Endothelial cell of hepatic sinusoid (primary cell): ENCODE results near the gene CBLIF.
"Not testable (repeated sequence)": the region's sequence is repeated elsewhere in the genome, so short reads cannot be mapped to it uniquely, and the experiment has no call there.

Experiments used
- in situ Hi-C: cut with HindIII; loops from 2 replicates; pipeline ENCODE4 v1.10.0; 2017; ENCODE audit warnings: low sequenced_read_pairs

Gene CBLIF

DNA sequence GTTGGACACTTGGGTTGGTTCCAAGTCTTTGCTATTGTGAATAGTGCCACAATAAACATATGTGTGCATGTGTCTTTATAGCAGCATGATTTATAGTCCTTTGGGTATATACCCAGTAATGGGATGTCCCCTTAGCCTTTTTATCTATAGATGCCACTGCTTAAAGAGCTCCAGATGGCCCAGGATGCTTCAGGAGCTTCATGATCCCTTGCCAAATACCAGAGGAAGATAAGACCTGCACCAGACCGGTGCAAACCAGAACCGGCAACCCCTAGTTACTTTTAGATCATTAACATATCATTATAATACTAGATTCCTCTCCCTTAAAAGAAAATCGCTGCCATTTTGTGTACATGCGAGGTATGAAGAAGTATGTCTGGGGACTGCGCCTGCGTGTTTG lies 3.1 kb upstream of the CBLIF start:
- in situ Hi-C loops: not testable (repeated sequence)

DNA sequence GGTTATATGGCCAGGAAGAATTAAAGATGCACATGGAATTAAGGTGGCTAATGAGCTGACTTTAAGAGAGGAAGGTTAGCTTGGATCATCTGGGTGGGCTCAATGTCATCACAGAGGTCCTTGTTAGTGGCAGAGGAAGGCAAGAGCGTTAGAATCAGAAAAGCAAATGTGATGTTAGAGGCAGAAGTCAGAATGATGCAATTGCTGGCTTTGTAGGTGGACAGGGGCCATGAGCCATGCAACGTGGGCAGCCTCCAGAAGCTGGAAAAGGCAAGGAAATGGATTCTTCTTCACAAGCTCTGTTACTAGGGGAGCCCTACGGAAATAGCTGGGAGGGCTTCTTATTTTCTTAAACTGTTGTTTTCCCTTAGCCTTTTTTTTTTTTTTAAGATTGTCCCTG lies 2.3 kb upstream of the CBLIF start:
- in situ Hi-C loops: no loop called here

DNA sequence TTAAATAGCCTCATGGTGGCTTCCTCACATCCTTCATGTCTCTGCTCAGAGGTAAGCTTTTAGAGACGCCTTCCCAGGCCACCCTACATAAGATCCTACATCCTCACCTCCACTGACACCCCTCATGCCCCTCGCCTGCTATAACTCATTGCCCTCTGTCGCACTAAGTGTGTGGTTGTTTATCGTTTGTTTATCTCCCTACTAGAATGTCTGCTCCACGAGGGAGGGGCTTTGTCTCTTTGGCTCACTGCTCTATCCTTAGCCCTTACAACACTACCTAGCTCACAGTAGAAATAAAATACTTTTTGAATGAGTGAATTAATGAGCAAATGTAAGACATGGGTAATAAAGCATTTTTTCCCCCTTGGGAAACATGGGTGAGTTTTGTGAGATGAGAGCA lies 1.3 kb upstream of the CBLIF start:
- in situ Hi-C loops: no loop called here

DNA sequence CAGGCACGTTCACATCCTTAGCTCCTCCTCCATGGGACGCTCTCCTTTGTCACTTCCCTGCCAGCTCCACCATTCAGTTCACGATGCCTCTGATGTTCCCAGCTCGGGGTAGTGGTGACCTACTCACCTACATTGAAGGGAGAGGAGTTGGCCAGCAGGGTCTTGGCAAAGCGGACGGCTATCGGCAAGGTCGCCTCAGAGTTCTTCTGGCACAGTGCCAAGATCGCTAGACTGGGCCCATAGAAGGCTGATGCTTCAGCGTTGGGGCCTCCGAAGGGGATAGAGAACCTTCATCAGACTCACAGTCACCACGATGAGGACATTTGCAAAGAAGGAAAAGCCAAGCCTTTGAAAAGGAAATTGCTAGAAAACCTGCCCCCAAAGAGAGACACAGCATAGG lies 3.0 kb downstream of the CBLIF start:
- in situ Hi-C loops: no loop called here

DNA sequence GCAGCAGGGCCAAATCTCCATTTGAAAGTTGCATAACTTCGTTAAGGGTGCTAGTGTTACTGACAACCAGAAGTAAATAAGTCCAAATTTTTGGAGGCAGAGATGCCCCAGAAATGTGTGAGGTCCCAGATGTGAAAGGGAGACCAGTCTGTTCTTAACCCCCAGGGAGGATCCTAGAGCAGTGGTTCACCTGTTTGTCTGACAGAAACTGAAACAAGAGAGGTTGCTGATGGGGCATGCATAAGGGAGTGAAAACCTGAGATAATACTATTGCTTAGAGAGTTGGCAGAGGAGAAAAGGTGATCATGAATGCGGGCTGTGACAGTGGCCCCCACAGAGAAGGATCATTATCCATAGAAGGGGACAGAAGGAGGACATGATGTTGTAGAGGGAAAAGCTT lies 3.8 kb downstream of the CBLIF start:
- in situ Hi-C loops: no loop called here

DNA sequence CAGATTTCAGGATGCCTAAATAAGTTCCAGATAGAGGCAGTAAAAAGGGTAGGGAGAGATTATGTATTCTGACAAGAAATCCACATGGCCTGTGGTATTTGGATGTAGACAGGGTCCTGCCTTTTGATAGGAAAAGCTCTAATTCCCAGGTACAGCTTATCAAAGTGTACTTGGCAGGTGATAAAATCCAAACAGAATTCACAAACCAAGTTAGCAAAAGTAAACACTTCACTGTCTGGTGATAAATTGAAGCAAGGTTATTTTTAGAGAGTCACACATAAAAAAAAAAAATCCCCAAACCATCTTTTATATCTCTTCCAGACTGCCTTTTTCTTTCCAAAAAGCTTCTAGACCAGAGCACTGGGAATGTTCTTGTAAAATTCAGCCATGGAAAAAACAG lies 5.7 kb downstream of the CBLIF start:
- in situ Hi-C loops: no loop called here

DNA sequence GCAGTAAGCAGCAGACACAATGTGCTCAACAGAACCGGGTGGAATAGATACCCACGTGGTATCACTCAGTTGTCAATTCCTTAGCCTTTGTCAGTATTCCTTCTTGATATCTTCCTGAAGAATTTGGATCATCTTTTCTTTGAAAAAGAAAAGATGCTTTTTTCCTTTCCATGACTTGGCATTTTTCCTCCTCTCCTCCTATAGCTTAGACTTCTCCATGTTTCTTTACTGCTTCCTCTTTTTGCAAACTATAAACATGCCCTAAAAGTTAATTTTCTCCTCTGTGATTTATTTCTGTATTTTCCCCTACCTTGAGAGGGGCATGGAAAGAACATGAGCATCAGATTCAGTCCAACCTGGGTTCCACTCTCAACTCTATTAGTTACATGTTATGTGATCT lies 11.7 kb downstream of the CBLIF start:
- in situ Hi-C loops: no loop called here

DNA sequence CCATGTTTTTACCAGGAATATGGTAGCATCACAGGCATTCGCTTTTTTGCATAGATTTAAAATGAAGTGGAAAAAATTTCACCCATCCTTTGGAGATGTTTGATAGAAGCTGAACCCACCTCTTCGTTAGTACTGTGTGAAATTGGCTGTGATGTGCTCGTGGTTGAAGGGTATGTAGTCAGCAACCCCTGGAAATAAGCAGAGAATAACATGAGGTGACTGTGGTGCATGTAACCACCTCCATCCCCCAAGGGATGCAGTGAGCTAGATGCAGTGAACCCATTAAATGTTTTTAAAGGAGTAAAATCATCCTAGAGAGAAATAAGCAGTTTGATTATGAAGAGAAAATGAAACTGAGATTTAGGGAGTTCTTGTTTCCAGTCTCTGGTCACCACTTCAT lies 15.9 kb downstream of the CBLIF start:
- in situ Hi-C loops: loop anchor here (5.0 kb wide), 1 partner anchor 68 kb away; no protein-coding TSS in a partner anchor

DNA sequence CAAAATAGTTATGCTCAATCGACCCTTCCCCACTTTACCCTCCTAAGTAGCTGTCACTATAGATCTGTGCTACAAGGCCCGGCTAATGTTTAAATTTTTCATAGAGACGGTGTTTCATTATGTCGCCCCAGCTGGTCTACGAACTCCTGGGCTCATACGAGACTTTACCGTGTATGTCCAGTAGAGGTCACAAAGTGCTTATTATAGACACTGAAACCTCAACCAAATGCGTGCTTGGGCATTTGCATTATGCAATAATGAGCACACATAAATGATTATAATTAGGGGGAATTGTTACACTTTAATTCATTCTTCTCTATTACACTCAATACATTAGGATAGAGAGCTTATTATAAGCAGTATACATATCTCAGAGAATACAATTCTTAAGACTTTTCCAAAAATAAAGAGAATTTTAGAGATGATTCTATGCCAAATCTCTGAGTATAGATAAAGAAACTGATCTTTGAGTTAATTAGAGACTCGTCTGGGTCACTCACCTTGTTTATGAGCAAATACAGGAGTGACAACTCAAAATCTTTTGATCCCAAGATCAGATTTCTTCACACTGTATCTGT lies 22.2 kb downstream of the CBLIF start:
- in situ Hi-C loops: no loop called here

DNA sequence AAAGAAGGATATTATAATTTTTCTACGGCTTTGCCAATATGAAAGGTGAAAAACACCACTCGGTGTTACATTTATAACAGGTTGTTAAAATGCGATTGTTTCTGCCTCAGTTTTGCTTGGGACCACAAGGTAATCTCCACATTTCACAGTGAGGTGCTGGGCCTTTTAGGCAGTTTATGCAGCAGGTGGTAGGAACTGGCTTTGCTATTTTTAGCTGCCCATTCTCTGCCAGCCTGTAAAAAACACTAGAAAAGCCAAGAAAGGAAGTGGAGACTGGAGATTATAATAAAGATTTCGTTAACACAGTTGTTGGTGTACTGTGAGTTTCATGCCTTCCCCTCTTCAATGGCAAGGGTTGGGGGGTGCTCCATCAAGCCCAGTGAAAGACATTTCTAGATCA lies 26.7 kb downstream of the CBLIF start:
- in situ Hi-C loops: no loop called here

DNA sequence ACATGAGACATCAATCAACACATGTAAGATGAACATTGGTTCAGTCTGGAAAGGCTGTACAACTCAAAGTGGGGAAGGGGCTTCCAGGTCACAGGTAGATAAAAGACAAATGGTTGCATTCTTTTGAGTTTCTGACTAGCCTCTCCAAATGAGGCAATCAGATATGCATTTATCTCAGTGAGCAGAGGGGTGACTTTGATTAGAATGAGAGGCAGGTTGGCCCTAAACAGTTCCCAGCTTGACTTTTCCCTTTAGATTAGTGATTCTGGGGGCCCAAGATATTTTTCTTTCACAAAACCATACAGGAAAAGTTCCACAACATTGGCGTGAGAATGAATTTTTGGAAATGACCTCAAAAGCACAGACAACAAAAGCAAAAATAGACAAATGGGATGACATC lies 28.9 kb downstream of the CBLIF start:
- in situ Hi-C loops: not testable (repeated sequence)

DNA sequence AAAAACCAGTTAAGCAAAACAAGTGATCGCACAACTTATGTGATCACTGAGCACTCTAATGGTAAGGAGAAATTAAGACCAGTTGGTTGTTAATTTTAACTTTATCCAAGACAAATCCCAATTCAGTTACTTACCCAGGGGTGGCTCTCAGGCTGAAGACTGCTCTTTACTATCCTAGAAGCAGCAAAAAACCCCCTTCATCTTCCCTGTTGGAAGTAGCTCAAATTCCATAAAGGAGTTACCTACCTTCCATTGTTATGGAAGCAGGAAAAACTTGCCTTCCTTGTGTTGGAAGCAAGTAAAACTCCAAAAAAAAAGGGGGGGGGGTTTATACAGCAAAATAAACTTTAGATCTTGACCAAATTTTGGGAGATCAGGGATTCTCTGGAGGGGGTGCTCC lies 29.5 kb downstream of the CBLIF start:
- in situ Hi-C loops: no loop called here

DNA sequence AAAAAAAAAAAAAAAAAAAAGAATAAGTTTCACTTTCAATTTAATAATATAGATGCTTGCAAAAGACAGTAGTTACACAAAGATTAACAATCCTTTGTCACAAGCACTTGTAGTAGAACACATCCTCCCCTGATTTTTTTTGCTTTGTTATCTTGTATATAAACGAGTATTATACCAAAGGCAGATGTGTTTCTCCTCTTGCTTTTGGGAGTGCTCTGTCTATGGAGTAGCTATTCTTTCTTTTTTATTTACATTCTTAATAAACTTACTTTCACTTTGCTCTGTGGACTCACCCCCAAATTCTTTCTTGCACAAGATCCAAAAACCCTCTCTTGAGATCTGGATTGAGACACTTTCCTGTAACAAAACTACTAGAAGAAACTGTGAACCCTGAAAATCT lies 31.3 kb downstream of the CBLIF start:
- in situ Hi-C loops: no loop called here

DNA sequence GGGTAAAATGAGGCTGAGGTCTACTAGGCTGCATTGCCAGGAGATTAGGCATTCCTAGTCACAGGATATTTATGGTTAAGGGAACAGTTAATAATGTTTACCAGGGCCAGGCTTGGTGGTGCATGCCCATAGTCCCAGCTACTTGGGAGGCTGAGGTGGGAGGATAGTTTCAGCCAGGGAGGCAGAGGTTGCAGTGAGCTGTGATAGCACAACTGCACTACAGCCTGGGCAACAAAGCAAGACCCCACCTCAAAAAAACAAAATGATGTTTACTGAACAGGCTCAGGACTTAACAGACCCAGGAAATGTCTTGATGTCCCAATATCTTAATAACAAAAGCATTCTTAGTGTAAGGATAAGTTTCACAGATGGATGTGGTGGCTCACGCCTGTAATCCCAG lies 31.9 kb downstream of the CBLIF start:
- in situ Hi-C loops: no loop called here

DNA sequence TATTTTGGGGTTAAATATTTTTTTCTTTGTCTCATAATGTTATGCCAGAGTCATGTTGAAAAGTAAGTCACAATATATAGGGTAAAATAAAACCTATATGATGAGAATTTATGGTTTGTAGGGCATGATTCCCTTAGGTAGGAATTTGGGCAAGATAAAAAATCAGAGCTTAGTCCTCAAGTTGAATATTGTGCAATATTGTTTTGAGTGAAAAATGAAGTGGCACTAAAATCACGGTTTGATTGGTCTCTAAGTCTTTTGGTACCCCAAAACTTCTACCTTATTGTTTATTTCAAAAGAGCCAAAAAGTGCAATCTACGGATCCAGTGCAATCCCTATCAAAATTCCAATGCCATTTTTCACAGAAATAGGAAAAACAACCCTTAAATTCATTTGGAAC lies 33.1 kb downstream of the CBLIF start:
- in situ Hi-C loops: no loop called here

DNA sequence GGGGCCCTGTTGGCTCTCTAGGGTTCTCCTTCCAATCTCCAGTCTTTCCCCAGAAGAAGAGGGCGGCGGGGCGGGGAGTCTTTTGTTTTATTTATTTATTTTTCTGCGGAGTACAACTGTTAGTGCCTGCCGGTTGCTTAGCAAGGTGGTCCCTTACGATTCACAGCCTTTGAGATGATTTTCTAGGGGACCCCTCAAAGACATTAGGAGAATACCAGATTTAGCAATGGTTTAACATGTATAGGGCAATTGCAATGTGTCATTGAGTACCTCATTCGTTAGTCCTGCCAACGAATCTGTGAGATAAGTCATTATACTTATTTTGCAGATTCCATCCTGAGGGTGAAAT lies 34.4 kb downstream of the CBLIF start:
- in situ Hi-C loops: no loop called here

DNA sequence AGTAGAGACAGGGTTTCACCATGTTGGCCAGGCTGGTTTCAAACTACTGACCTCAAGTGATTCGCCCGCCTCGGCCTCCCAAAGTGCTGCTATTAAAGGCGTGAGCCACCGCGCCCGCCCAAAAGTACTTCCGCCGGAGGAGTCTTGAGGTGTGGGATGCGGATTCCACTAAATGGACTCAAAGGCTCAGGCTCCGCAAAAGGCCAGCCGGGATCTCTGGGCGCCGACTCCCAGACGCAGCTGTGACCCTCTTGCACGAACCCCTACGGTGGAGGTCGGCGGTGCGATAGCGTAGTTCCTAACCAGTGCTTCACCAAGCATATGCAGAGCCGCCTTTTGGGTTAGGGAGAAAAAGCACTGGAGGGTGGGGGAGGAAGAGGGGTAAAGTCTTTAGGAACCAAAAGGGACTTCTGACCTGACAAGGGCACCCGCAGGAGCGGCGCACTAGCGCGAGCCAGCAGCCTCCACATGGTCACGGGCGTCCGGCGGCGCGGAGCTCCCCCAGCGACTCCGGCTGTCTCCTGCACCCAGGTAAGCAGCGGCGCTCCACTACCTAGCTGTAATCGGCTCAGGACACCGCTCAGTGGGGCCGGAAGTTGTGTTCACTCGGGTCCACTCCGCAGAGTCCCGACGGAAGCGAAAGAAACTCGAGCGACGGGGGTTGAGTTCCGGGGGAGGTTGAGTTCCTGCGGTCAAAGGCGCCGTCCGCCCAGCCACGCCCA lies 34.9 kb downstream of the CBLIF start, which contains the start of gene MRPL16:
Gene MRPL16, minus strand, starts transcription at position 590 of the 722 bp plus-strand sequence. Its CDS starts 120 bp downstream, at position 470.
- in situ Hi-C loops: no loop called here

DNA sequence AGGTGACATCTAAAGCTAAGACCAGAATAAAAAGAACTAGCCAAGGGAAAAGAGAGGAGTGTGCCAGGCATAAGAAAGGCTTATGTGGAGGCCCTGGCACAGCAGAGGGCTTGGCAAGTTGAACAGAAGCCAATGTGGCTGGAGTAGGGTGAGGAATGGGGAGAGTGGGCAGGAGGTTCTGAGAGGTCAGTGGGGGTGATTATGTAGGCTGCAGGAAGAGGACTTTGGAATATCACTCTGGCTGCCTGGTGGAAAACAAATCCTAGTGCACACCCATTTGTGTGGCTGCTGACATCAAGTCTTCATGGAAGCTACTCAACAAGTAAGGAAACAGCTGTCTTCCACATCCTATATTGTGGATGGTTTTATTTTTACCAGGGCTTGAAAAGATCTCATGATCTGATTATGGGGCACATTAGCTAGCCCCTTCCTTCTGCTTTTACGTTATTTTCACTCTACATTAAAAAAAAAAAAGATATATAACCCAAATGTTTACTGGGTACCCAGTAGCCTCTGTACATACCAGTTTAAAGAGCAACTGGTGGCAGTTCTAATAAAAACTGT lies 38.2 kb downstream of the CBLIF start:
- in situ Hi-C loops: no loop called here

DNA sequence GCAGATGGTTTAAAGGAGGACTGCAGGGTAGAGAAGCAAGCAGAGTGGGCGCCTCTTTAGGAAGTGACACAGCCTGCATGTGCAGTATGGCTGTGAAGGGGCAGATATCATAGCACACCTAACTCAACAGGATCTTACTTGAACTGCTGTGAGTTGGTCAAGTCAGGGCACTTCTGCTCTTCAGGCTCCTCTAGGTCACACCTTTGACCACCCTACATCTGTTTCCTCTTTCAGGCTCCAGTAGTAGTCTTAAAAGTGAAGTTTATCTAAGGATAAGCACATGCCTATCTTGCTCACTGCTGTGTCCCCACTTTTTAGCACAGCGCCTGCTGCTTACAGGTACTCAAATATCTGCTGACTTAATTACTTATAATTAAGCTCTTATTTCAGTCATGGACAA lies 41.2 kb downstream of the CBLIF start:
- in situ Hi-C loops: no loop called here

DNA sequence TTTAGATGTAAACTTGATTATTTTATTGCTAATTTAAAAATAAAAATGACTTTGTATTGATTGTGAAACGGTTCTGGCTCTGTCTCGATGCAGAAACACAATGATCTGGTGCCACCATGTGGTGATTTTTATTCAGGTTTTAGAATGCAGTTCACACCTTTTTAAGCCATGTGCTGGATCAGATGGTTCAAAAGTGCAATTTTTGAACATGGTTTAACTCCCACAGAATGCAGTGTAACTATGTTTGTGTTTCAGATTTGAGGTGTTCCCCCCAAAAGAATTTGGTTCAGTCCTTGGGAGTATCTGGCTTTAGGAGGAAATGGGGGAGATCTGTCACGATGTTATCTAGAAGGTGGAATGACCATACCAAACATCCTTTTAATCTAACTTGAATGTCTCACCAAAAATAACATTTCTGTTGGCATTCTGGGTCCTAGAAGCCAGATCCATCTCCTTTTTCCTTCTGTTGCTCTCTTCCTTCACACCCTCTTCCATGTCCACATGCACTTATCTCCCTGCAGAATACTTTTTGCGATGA lies 42.6 kb downstream of the CBLIF start:
- in situ Hi-C loops: no loop called here

DNA sequence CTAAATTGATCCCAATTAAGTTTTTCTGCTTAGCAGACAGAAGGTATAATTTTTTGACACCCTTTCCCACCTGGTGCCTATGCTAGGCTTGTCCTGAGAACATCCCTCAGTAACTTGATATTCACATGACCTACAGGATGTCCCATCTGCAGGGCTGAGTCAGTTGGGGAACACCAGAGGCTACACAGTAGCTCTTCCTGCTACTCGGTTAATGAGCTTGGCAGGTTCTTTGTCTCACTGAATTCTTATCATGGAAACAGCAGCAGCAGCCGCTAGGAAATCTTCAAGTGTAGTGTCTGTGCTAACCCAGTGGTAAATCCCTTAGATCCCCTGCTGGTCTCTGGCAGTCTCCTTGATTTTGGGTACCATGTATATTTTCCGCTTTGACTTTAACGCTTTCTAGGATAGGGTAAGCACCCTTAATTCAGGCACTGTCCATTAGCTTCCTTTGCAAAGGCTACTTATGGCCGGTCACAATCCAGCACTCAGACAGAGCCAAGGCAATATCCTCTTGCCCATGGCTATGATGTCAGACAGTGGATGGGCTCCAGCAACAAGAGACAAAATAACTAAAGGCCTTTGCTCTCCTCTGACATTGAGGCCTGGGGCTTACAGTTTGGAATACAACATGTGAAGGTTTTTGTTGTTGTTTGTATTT lies 43.2 kb downstream of the CBLIF start:
- in situ Hi-C loops: no loop called here
